ENCODE results near the gene ACBD3.
A peak's percentile ranks its signal among the peaks of the same experiment; 100 is the strongest.

Gene ACBD3

DNA sequence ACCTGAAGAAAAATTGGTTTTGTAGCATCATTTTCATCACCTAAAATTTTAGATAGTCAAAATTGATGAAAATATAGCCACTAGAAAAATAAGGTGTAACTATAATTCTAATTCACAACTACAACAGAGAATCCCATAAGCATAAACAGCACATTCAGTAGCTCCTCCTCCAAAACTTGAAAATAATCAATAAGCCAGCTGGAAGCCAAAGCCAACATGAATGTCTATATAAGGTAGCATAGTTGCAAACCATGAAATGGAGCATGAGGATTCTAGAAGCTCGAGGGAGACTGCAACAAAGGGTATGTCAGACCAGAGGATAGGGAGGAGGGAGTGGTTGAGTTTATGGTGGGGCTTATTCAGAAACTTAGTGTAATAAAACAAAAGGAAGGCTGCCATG, 22.4 kb downstream of the ACBD3 start:
- Histone ChIP-seq H3K4me1 (ENCODE audit: low read length) (peaks cover 23% of the 10 kb centered on the region), H3K4me3 (ENCODE audit: low read length) (no peak overlapping the region), H3K4me2 (ENCODE audit: low read depth, low read length) (no peak overlapping the region), H4K20me1 (ENCODE audit: insufficient read depth, low read length) (no peaks in the 10 kb centered on the region), H2AFZ (ENCODE audit: low read length) (no peak overlapping the region), H3F3A (ENCODE audit: insufficient read depth, low read length) (peaks cover 23% of the 10 kb centered on the region), H3K27ac (ENCODE audit: low read length) (no peak overlapping the region), H3K79me2 (ENCODE audit: low read length) (peaks cover 78% of the 10 kb centered on the region), H3K27me3 (replicated peaks; ENCODE audit: insufficient read depth, low read length) (no peaks in the 10 kb centered on the region), H3K9ac (ENCODE audit: low read length) (no peak overlapping the region), H3K9me3 (replicated peaks; ENCODE audit: insufficient read depth, low read length) (no peaks in the 10 kb centered on the region), H3K9me2 (replicated peaks; ENCODE audit: insufficient read depth, low read length) (no peaks in the 10 kb centered on the region), H3K36me3 (replicated peaks; ENCODE audit: insufficient read depth, low read length) (peaks cover 14% of the 10 kb centered on the region; the same call in 1 of the 2 replicates)
- no peak for DNase-seq
- TF ChIP-seq EZH2 (optimal IDR thresholded peaks at IDR 0.05; ENCODE audit: low read depth, low read length) = no peak
- TF ChIP-seq, protein P1, sequence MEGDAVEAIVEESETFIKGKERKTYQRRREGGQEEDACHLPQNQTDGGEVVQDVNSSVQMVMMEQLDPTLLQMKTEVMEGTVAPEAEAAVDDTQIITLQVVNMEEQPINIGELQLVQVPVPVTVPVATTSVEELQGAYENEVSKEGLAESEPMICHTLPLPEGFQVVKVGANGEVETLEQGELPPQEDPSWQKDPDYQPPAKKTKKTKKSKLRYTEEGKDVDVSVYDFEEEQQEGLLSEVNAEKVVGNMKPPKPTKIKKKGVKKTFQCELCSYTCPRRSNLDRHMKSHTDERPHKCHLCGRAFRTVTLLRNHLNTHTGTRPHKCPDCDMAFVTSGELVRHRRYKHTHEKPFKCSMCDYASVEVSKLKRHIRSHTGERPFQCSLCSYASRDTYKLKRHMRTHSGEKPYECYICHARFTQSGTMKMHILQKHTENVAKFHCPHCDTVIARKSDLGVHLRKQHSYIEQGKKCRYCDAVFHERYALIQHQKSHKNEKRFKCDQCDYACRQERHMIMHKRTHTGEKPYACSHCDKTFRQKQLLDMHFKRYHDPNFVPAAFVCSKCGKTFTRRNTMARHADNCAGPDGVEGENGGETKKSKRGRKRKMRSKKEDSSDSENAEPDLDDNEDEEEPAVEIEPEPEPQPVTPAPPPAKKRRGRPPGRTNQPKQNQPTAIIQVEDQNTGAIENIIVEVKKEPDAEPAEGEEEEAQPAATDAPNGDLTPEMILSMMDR (IDR thresholded peaks at IDR 0.05; ENCODE audit: low read length) = no peak
- TF ChIP-seq EZH2phosphoT487 (IDR thresholded peaks at IDR 0.05; ENCODE audit: low read length) = no peak

DNA sequence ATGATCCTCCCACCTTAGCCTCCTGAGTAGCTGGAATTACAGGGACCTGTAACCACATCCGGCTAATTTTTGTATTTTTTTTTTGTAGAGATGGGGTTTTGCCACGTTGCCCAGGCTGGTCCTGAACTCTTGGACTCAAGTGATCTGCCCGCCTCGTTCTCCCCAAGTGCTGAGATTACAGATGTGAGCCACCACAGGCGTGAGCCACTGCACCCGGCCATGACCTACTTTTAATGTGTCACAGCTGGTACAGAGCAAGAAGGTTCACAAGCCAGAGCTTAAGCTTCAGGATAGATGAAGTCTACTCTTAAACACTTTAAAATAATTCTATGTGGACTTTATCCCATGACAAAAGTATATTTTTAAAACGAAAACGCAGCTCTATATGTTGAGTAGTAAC, 23.6 kb downstream of the ACBD3 start:
- Histone ChIP-seq H3K9ac (ENCODE audit: low read length) (no peak overlapping the region), H3K27me3 (replicated peaks; ENCODE audit: insufficient read depth, low read length) (no peaks in the 10 kb centered on the region), H3F3A (ENCODE audit: insufficient read depth, low read length) (peaks cover 35% of the 10 kb centered on the region), H3K36me3 (replicated peaks; ENCODE audit: insufficient read depth, low read length) (peaks cover 14% of the 10 kb centered on the region; the same call in 1 of the 2 replicates), H3K9me2 (replicated peaks; ENCODE audit: insufficient read depth, low read length) (no peaks in the 10 kb centered on the region), H3K27ac (ENCODE audit: low read length) (no peak overlapping the region), H3K9me3 (replicated peaks; ENCODE audit: insufficient read depth, low read length) (no peaks in the 10 kb centered on the region), H2AFZ (ENCODE audit: low read length) (no peak overlapping the region), H3K4me3 (ENCODE audit: low read length) (no peak overlapping the region), H3K4me2 (ENCODE audit: low read depth, low read length) (no peak overlapping the region), H3K4me1 (ENCODE audit: low read length) (peaks cover 35% of the 10 kb centered on the region), H4K20me1 (ENCODE audit: insufficient read depth, low read length) (no peaks in the 10 kb centered on the region), H3K79me2 (ENCODE audit: low read length) (peaks cover 79% of the 10 kb centered on the region)
- no peak for TF ChIP-seq EZH2phosphoT487 (IDR thresholded peaks at IDR 0.05; ENCODE audit: low read length)
- TF ChIP-seq, protein P1 (IDR thresholded peaks at IDR 0.05; ENCODE audit: low read length) = no peak
- TF ChIP-seq EZH2 (optimal IDR thresholded peaks at IDR 0.05; ENCODE audit: low read depth, low read length) = no peak
- DNase-seq = no peak

DNA sequence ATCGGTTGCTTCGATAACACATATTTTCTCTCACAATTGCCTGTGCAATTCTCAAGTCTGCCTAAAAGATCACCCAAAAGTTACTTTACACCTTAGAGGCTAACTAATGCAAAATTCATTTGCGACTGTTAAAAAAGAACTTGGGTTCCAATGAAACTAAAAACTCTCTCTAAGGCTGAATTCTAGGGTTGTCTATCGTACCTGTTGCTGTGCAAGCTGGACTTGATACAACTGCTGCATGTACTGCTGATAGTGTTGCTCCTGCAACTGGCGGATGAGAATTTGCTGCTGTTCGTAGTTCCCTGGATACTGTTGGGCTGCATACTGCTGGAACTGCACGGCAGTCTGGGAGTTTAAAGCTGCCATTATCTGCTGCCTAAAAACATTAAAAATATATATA, 27.6 kb downstream of the ACBD3 start:
- H4K20me1 ChIP-seq (ENCODE audit: insufficient read depth, low read length) = no peaks in the 10 kb centered on the region
- H3K36me3 ChIP-seq (replicated peaks; ENCODE audit: insufficient read depth, low read length) = peaks cover 18% of the 10 kb centered on the region; the same call in 1 of the 2 replicates
- H3K79me2 ChIP-seq (ENCODE audit: low read length) = peaks cover 76% of the 10 kb centered on the region
- H3F3A ChIP-seq (ENCODE audit: insufficient read depth, low read length) = peaks cover 67% of the 10 kb centered on the region
- peak overlapping the region; percentile 57; the same call in 1 of the 2 replicates for H3K4me2 ChIP-seq (ENCODE audit: low read depth, low read length)
- DNase-seq = no peak
- no peak overlapping the region for H2AFZ ChIP-seq (ENCODE audit: low read length)
- H3K9me2 ChIP-seq (replicated peaks; ENCODE audit: insufficient read depth, low read length) = no peaks in the 10 kb centered on the region
- H3K27ac ChIP-seq (ENCODE audit: low read length) = peak overlapping the region; percentile 44; the same call in 1 of the 2 replicates
- H3K4me1 ChIP-seq (ENCODE audit: low read length) = peaks cover 68% of the 10 kb centered on the region
- H3K9ac ChIP-seq (ENCODE audit: low read length) = no peak overlapping the region
- TF ChIP-seq EZH2 (optimal IDR thresholded peaks at IDR 0.05; ENCODE audit: low read depth, low read length) (no peak), EZH2phosphoT487 (IDR thresholded peaks at IDR 0.05; ENCODE audit: low read length) (no peak)
- TF ChIP-seq, protein P1 (IDR thresholded peaks at IDR 0.05; ENCODE audit: low read length) = no peak
- no peak overlapping the region for H3K4me3 ChIP-seq (ENCODE audit: low read length)
- no peaks in the 10 kb centered on the region for H3K27me3 ChIP-seq (replicated peaks; ENCODE audit: insufficient read depth, low read length)
- no peaks in the 10 kb centered on the region for H3K9me3 ChIP-seq (replicated peaks; ENCODE audit: insufficient read depth, low read length)
